Neuronal stem cell (in vitro differentiated cells): Measurements from ENCODE around the gene CAMK1D.

Experiments
- DNase-seq: peaks from one replicate; pipeline ENCODE4 v3.0.0-alpha.2; 2013; ENCODE audit warnings: low spot score
- H2AFZ ChIP-seq: one replicate; pipeline ENCODE4 v1.6.1; 2013; ENCODE audit warnings: mild to moderate bottlenecking, low read length, inconsistent platforms
- H2AK5ac ChIP-seq: 2 replicates; pipeline ENCODE4 v1.6.1; 2013; ENCODE audit warnings: low read depth, mild to moderate bottlenecking, inconsistent platforms, low read length, moderate library complexity, mixed read lengths
- H2BK120ac ChIP-seq: 2 replicates; pipeline ENCODE4 v1.6.1; 2013; ENCODE audit warnings: low read depth, mild to moderate bottlenecking, inconsistent platforms, low read length, moderate library complexity, mixed read lengths
- H2BK12ac ChIP-seq: one replicate; pipeline ENCODE4 v1.6.1; 2013; ENCODE audit warnings: low read length, inconsistent platforms
- H2BK15ac ChIP-seq: 2 replicates; pipeline ENCODE4 v1.6.1; 2013; ENCODE audit warnings: mild to moderate bottlenecking, low read length, inconsistent platforms, mixed read lengths
- H2BK5ac ChIP-seq: one replicate; pipeline ENCODE4 v1.6.1; 2013; ENCODE audit warnings: inconsistent platforms, mild to moderate bottlenecking, low read length, moderate library complexity
- H3K14ac ChIP-seq: one replicate; pipeline ENCODE4 v1.6.1; 2013; ENCODE audit warnings: low read length, inconsistent platforms
- H3K18ac ChIP-seq: 2 replicates; pipeline ENCODE4 v1.6.1; 2013; ENCODE audit warnings: low read length, inconsistent platforms
- H3K23ac ChIP-seq: 2 replicates; pipeline ENCODE4 v1.6.1; 2013; ENCODE audit warnings: low read depth, mild to moderate bottlenecking, mixed read lengths, low read length, inconsistent platforms; ENCODE audit not compliant: poor library complexity
- H3K27ac ChIP-seq: replicated peaks from 3 replicates; pipeline ENCODE4 v1.5.1; 2013; ENCODE audit warnings: low read length, inconsistent platforms
- H3K27me3 ChIP-seq, 3 experiments: 2 replicates each; pipeline ENCODE4 v1.6.1; 2013; ENCODE audit warnings: low read length in 3 of 3, mild to moderate bottlenecking in 2 of 3, inconsistent platforms in 1 of 3, low read depth in 1 of 3, mixed read lengths in 1 of 3, moderate library complexity in 1 of 3; ENCODE audit not compliant: control insufficient read depth in 3 of 3, insufficient read depth in 3 of 3
- H3K36me3 ChIP-seq, 2 donors: replicated peaks in 1 of 2; 2 replicates each; pipeline ENCODE4 v1.6.1; 2013; ENCODE audit warnings: low read length in 2 of 2; ENCODE audit not compliant: control insufficient read depth in 2 of 2, insufficient read depth in 2 of 2
- H3K4ac ChIP-seq: 2 replicates; pipeline ENCODE4 v1.6.1; 2013; ENCODE audit warnings: inconsistent platforms, mild to moderate bottlenecking, low read length, moderate library complexity
- H3K4me1 ChIP-seq, 2 donors: 1 replicate in 1 of 2; 2 replicates in 1 of 2; pipeline ENCODE4 v1.6.1; 2013; ENCODE audit warnings: low read length in 2 of 2, low read depth in 1 of 2; ENCODE audit not compliant: control insufficient read depth in 2 of 2, insufficient read depth in 1 of 2
- H3K4me2 ChIP-seq: one replicate; pipeline ENCODE4 v1.6.1; 2013; ENCODE audit warnings: mild to moderate bottlenecking, low read length, inconsistent platforms; ENCODE audit not compliant: insufficient read depth, poor library complexity, severe bottlenecking
- H3K4me3 ChIP-seq, 2 donors: 2 replicates each; pipeline ENCODE4 v1.5.1; 2013; ENCODE audit warnings: low read length in 2 of 2, mild to moderate bottlenecking in 2 of 2, inconsistent platforms in 1 of 2, moderate library complexity in 1 of 2
- H3K79me1 ChIP-seq: one replicate; pipeline ENCODE4 v1.6.1; 2013; ENCODE audit warnings: low read depth, mild to moderate bottlenecking, inconsistent platforms, low read length, moderate library complexity
- H3K9ac ChIP-seq: one replicate; pipeline ENCODE4 v1.6.1; 2013; ENCODE audit warnings: mild to moderate bottlenecking, low read depth, low read length, inconsistent platforms; ENCODE audit not compliant: poor library complexity
- H3K9me3 ChIP-seq, 2 donors: replicated peaks in 1 of 2; 2 replicates each; pipeline versions ENCODE3 to v1.6.1; 2013; ENCODE audit warnings: low read length in 2 of 2, mild to moderate bottlenecking in 2 of 2, inconsistent platforms in 1 of 2, low read depth in 1 of 2, mixed read lengths in 1 of 2, moderate library complexity in 1 of 2; ENCODE audit not compliant: control insufficient read depth in 2 of 2, insufficient read depth in 1 of 2
- H4K8ac ChIP-seq: one replicate; pipeline ENCODE4 v1.6.1; 2013; ENCODE audit warnings: low read depth, mild to moderate bottlenecking, inconsistent platforms, low read length, moderate library complexity
- H4K91ac ChIP-seq: one replicate; pipeline ENCODE4 v1.6.1; 2013; ENCODE audit warnings: low read length, low read depth, mild to moderate bottlenecking, inconsistent platforms; ENCODE audit not compliant: poor library complexity
- WGBS, 2 donors: extraction: QIAGEN DNeasy Blood & Tissue Kit; methylation state at CpG; one replicate each; pipeline ENCODE4 v1.1.7; 2013; ENCODE audit warnings: missing lambda C conversion rate in 2 of 2, mixed read lengths in 1 of 2; ENCODE audit not compliant: insufficient read length in 2 of 2, insufficient replicate concordance in 1 of 2; ENCODE audit errors: extremely low coverage in 2 of 2; 5-methylcytosine and 5-hydroxymethylcytosine counted together

CAMK1D gene

DNA sequence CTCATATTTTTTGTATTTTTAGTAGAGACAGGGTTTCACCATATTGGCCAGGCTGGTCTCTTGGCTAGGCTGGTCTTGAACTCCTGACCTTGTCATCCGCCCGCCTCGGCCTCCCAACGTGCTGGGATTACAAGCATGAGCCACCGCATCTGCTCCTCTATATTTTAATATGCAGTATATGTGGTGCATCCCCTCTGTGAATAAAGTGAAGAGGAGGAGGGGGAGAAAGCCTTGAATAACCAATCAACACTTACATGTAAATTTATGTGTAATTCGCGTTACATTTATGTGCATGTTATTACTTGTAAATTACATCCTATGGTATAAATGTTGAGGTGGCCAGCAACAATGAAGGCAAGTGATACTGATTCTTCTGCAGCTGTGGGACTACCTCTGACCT, 342.2 kb downstream of the CAMK1D start:
- Histone ChIP-seq H2AFZ (no peak overlapping the region), H3K27ac (no peak overlapping the region), H3K23ac (no peak overlapping the region), H3K18ac (no peak overlapping the region), H3K4me3 (no peak overlapping the region), H3K4me2 (no peak overlapping the region), H3K9ac (no peak overlapping the region), H3K79me1 (no peaks in the 10 kb centered on the region), H2BK12ac (no peak overlapping the region), H2BK15ac (no peak overlapping the region), H3K4ac (no peak overlapping the region), H2BK5ac (no peak overlapping the region), H3K4me1 (no peaks in the 10 kb centered on the region), H3K36me3 (no peaks in the 10 kb centered on the region), H4K8ac (no peak overlapping the region), H2AK5ac (no peak overlapping the region), H3K14ac (no peak overlapping the region), H3K9me3 (peaks cover 0 to 2% of the 10 kb centered on the region in 2 donors), H2BK120ac (no peak overlapping the region), H3K27me3 (no peaks in the 10 kb centered on the region), H4K91ac (no peak overlapping the region)
- WGBS, 2 donors = no CpG with 5 or more reads among the region's 7 CpGs
- no peak for DNase-seq

DNA sequence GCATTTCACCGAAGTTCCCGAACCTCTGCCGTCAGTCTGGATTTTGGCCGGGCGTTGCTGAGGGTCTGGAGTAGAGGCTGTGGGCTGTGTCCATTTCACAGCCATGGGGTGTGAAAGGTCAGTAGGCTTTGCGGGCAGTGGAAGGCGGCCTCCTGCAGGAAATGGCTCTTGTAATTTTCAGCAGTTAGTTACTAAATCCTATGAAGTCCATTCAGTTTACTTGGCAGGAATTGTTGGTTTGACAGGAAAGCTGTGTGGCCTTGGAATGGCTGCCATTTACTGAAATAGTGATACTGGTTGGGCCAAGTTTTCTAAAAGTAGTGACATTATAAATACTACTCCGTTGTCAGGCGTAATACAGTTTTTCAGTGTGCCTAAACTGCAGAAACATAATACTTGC, 348.4 kb downstream of the CAMK1D start:
- H3K9me3 ChIP-seq = peaks cover 0 to 2% of the 10 kb centered on the region in 2 donors
- no peak overlapping the region for H3K18ac ChIP-seq
- H2AK5ac ChIP-seq = no peak overlapping the region
- no peak overlapping the region for H2AFZ ChIP-seq
- H2BK5ac ChIP-seq = no peak overlapping the region
- no peak overlapping the region for H3K4me2 ChIP-seq
- H3K36me3 ChIP-seq = no peaks in the 10 kb centered on the region
- no peak overlapping the region for H3K4me3 ChIP-seq
- no peak overlapping the region for H2BK15ac ChIP-seq
- H3K4me1 ChIP-seq = no peaks in the 10 kb centered on the region
- H3K4ac ChIP-seq = no peak overlapping the region
- H2BK12ac ChIP-seq = no peak overlapping the region
- no peak overlapping the region for H3K27ac ChIP-seq
- H3K27me3 ChIP-seq = no peaks in the 10 kb centered on the region
- no peak overlapping the region for H4K91ac ChIP-seq
- no peak overlapping the region for H3K23ac ChIP-seq
- WGBS, 2 donors = no CpG with 5 or more reads among the region's 9 CpGs
- H2BK120ac ChIP-seq = no peak overlapping the region
- H3K14ac ChIP-seq = no peak overlapping the region
- no peaks in the 10 kb centered on the region for H3K79me1 ChIP-seq
- DNase-seq = no peak
- H3K9ac ChIP-seq = no peak overlapping the region
- H4K8ac ChIP-seq = no peak overlapping the region

GRCh38 chr10:12699258-12699700, 349.9 kb downstream of the CAMK1D start:
- Histone ChIP-seq H3K27ac (no peak overlapping the region), H2BK120ac (no peak overlapping the region), H3K4me1 (no peaks in the 10 kb centered on the region), H3K4me3 (no peak overlapping the region), H3K27me3 (no peaks in the 10 kb centered on the region), H3K4me2 (no peak overlapping the region), H2AFZ (no peak overlapping the region), H3K23ac (no peak overlapping the region), H3K36me3 (no peaks in the 10 kb centered on the region), H2BK5ac (no peak overlapping the region), H3K9me3 (peaks cover 0 to 2% of the 10 kb centered on the region in 2 donors), H2AK5ac (no peak overlapping the region), H3K9ac (no peak overlapping the region), H3K4ac (no peak overlapping the region), H2BK15ac (no peak overlapping the region), H3K14ac (no peak overlapping the region), H4K8ac (no peak overlapping the region), H2BK12ac (no peak overlapping the region), H4K91ac (no peak overlapping the region), H3K79me1 (no peaks in the 10 kb centered on the region), H3K18ac (no peak overlapping the region)
- no CpG with 5 or more reads among the region's 7 CpGs for WGBS, 2 donors
- DNase-seq = no peak

DNA sequence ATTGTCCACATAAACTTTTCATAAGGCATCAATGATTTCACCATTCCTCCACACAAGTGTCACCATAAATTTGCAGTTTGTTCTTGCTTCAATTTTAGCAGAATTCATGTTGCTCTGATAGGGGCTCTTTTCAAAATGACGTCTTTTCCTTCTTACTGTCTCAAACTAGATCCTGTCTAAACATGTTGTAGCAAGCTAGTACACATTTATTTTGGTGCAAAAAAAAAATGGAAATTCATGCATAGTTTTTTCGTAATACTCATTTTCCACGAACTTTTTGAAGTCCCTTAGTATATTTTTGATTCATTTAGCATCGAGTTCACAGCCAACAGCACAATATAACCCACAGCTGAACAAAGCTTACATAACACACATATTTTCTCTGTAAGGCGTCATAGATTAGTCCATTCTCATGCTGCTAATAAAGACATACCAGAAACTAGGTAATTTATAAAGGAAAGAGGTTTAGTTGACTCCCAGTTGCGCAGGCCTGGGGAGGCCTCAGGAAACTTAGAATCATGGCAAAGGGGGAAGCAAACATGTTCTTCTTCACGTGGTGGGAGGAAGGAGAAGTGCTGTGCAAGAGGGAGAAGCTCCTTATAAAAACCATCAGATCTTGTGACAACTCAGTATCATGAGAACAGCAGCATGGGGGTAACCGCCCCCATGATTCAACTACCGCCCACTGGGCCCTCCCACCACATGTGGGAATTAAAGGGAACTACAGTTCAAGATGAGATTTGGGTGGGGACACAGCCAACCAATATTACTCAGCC, 350.6 kb downstream of the CAMK1D start:
- no peaks in the 10 kb centered on the region for H3K79me1 ChIP-seq
- H2BK12ac ChIP-seq = no peak overlapping the region
- no peak overlapping the region for H3K14ac ChIP-seq
- no CpG with 5 or more reads among the region's 9 CpGs for WGBS, 2 donors
- H3K4ac ChIP-seq = no peak overlapping the region
- H3K23ac ChIP-seq = no peak overlapping the region
- no peak overlapping the region for H2BK15ac ChIP-seq
- H3K27me3 ChIP-seq = no peaks in the 10 kb centered on the region
- H3K4me3 ChIP-seq = no peak overlapping the region
- no peak overlapping the region for H3K4me2 ChIP-seq
- DNase-seq = no peak
- no peak overlapping the region for H2BK5ac ChIP-seq
- H2AK5ac ChIP-seq = no peak overlapping the region
- no peak overlapping the region for H2BK120ac ChIP-seq
- no peak overlapping the region for H2AFZ ChIP-seq
- no peak overlapping the region for H4K91ac ChIP-seq
- no peaks in the 10 kb centered on the region for H3K36me3 ChIP-seq
- no peaks in the 10 kb centered on the region for H3K4me1 ChIP-seq
- no peak overlapping the region for H3K18ac ChIP-seq
- peaks cover 0 to 2% of the 10 kb centered on the region in 2 donors for H3K9me3 ChIP-seq
- no peak overlapping the region for H3K27ac ChIP-seq
- no peak overlapping the region for H3K9ac ChIP-seq
- H4K8ac ChIP-seq = no peak overlapping the region
